HFFc6 (cell line): ENCODE results near the gene SPINK2. TPM values are rescaled to one million over a fixed set of nuclear protein-coding genes. Genes with fewer than 3 reads are reported as not detected.

Experiments used
- DNase-seq: peaks from one replicate; pipeline ENCODE4 v3.0.0-alpha.2; 2018
- H3K27ac Mint-ChIP-seq: 2 replicates; pipeline ENCODE4 v1.8.0; 2020; ENCODE audit warnings: mild to moderate bottlenecking, mixed read lengths
- H3K27me3 Mint-ChIP-seq: 2 replicates; pipeline ENCODE4 v1.8.0; 2021; ENCODE audit warnings: mild to moderate bottlenecking, moderate library complexity, mixed read lengths; ENCODE audit not compliant: insufficient read depth
- H3K36me3 Mint-ChIP-seq: 2 replicates; pipeline ENCODE4 v1.8.0; 2021; ENCODE audit warnings: low read depth, mixed read lengths
- H3K4me1 Mint-ChIP-seq: 2 replicates; pipeline ENCODE4 v1.8.0; 2020; ENCODE audit warnings: low read depth, mixed read lengths
- H3K4me3 Mint-ChIP-seq: 2 replicates; pipeline ENCODE4 v1.8.0; 2020; ENCODE audit warnings: mild to moderate bottlenecking, moderate library complexity, mixed read lengths
- H3K9me3 Mint-ChIP-seq: 2 replicates; pipeline ENCODE4 v1.8.0; 2020; ENCODE audit warnings: mild to moderate bottlenecking, mixed read lengths
- total RNA-seq, 6 experiments: library from RNA; stranded (reverse); fragmentation: NEBNext Ultra II Directional; extraction: Animal tissue kit (Norgen Biotek cat#: 25700); gene quantifications; 2 replicates in 1 of 6; 3 replicates in 5 of 6; pipeline ENCODE4 v1.2.3, GENCODE V29; 2021
- TF ChIP-seq, protein P1 (sequence below): fragments of 200-600 bp; sonication (generic); IDR thresholded peaks from 2 replicates; pipeline ENCODE4 v1.5.0; 2021; ENCODE audit warnings: antibody characterized with exemption, mild to moderate bottlenecking

Gene SPINK2
- total RNA-seq, 6 experiments from 2014 or later = not detected

DNA sequence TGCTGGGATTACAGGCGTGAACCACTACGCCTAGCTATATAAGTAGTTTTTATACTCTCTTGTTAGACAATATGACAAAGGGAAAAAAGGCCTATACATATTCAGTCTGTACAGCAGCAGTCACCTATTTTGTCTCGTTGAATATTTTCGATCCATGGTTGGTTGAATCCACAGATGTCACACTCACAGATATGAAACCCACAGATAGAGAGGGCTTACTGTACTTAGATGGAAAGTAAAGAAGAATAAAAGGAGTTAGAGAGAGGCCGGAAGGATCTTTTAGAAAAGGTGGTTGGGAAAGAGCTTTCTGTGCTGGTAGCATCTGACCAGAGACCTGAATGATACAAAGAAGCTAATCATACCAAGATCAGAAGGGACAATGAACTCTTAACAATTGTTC lies 38.3 kb upstream of the SPINK2 start:
- no peak overlapping the region for H3K27ac Mint-ChIP-seq
- H3K9me3 Mint-ChIP-seq = no peaks in the 10 kb centered on the region
- H3K4me3 Mint-ChIP-seq = no peak overlapping the region
- no peak for DNase-seq
- no peaks in the 10 kb centered on the region for H3K36me3 Mint-ChIP-seq
- TF ChIP-seq, protein P1, sequence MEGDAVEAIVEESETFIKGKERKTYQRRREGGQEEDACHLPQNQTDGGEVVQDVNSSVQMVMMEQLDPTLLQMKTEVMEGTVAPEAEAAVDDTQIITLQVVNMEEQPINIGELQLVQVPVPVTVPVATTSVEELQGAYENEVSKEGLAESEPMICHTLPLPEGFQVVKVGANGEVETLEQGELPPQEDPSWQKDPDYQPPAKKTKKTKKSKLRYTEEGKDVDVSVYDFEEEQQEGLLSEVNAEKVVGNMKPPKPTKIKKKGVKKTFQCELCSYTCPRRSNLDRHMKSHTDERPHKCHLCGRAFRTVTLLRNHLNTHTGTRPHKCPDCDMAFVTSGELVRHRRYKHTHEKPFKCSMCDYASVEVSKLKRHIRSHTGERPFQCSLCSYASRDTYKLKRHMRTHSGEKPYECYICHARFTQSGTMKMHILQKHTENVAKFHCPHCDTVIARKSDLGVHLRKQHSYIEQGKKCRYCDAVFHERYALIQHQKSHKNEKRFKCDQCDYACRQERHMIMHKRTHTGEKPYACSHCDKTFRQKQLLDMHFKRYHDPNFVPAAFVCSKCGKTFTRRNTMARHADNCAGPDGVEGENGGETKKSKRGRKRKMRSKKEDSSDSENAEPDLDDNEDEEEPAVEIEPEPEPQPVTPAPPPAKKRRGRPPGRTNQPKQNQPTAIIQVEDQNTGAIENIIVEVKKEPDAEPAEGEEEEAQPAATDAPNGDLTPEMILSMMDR = no peak
- peaks cover 13% of the 10 kb centered on the region for H3K27me3 Mint-ChIP-seq
- H3K4me1 Mint-ChIP-seq = no peaks in the 10 kb centered on the region

DNA sequence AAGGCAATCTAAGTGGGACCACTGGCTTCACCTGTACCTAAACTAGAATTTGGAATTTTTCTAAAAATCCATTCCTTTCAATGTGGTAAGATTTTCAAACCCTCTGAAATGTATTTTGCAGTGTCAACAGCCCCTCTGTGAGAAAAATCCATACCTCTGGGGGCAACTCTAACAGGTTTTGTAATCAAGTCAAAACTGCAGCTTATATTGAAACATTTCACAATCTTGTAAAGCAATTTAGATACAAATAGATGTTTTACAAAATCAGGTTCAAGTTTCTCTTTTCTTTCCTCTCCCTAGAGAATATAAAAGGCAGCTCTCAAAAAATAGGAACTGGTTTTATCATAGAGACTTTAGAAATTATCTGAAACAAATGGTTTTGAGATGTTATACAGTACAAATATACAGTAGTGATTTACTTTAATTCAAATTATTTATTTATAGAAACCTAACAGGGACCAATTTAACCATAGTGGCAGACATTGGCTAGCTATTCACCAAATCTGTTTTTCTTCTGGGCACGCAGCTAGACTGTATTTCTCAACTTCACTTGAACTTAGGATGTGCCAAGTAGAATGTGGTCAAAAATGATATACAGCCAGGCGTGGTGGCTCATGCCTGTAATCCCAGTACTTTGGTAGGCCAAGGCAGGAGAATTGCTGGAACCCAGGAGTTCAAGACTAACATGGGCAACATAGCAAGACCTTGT lies 36.3 kb upstream of the SPINK2 start:
- Mint-ChIP-seq H3K27me3 (peaks cover 13% of the 10 kb centered on the region), H3K27ac (no peak overlapping the region), H3K9me3 (no peaks in the 10 kb centered on the region), H3K36me3 (no peaks in the 10 kb centered on the region), H3K4me1 (no peaks in the 10 kb centered on the region), H3K4me3 (no peak overlapping the region)
- TF ChIP-seq, protein P1 = no peak
- DNase-seq = no peak

DNA sequence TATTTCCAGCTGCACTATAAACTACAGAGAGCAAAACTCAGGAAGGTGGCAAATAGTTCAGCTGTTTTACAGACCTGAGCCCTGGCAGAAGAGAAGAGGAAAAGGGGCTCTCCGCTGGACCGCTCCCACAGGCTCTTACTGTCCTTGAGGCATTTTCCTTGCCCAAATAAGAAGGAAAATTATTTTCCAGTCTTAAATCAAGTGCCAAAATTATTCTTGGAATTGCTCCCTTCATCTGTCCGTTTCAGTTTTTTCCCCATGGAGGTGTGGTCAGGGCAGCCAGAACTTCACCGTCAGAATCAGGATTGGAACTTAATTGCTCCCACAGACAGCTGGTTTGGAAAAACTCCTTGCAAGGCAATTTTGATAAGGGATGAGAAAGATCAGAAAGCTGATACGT lies 35.2 kb upstream of the SPINK2 start:
- Mint-ChIP-seq H3K9me3 (no peaks in the 10 kb centered on the region), H3K27me3 (peaks cover 13% of the 10 kb centered on the region), H3K4me3 (no peak overlapping the region), H3K27ac (no peak overlapping the region), H3K36me3 (no peaks in the 10 kb centered on the region), H3K4me1 (no peaks in the 10 kb centered on the region)
- DNase-seq = no peak
- TF ChIP-seq, protein P1 = no peak

DNA sequence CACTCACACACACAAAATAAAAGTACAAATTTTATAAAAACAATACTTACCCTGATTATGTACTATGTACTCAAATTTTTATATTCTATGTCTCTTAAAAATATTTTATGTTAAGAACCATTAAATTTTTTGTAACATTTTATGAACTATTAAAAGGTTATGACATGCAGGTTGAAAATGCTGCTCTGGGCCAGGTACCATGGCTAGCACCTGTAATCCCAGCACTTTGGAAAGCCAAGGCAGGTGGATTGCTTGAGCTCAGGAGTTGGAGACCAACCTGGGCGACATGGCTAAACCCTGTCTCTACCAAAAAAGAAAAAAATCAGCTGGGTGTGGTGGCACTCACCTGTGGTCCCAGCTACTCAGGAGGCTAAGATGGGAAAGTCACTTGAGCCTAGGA lies 29.4 kb upstream of the SPINK2 start:
- Mint-ChIP-seq H3K4me1 (no peaks in the 10 kb centered on the region), H3K36me3 (no peaks in the 10 kb centered on the region), H3K27ac (no peak overlapping the region), H3K4me3 (no peak overlapping the region), H3K27me3 (peaks cover 13% of the 10 kb centered on the region), H3K9me3 (no peaks in the 10 kb centered on the region)
- TF ChIP-seq, protein P1 = no peak
- DNase-seq = no peak

DNA sequence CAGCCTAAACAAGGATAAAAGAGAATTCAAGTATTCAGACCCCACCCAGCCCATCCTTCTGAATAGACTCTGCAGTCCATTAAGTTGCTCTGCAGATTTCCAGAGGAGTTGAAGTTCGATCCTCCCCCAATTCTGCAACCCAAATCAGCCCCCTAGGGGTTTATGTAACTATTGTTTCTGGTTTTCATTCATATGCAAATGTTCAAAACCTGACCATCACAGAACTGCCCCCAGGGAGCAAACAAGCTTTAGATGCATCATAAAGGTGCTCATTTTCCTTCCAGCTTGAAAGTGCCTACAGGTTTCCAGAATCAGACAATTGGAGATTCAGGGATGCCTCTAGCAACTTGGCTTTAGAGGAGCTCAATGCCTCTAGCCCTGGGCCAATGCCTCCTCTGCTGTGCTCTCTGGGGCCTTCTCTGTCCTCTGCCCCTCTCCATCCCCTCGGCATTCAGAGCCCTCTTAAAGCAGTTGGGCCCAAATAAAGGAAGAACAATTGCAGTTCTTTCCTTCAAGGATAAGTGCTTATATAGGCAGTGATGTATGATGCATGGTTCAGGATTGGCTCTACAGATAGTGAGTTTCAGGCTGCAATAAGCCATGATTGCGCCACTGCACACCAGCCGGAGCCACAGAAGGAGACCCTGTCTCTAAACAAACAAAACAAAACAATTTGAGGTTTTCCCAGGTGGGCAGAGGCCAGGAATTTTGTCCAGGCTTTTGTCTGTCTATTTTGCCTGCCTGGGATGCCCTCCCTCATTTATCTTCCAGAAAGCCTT lies 23.5 kb upstream of the SPINK2 start:
- no peak for DNase-seq
- Mint-ChIP-seq H3K27ac (no peak overlapping the region), H3K36me3 (no peaks in the 10 kb centered on the region), H3K4me3 (no peak overlapping the region), H3K27me3 (peaks cover 18% of the 10 kb centered on the region), H3K9me3 (no peaks in the 10 kb centered on the region), H3K4me1 (no peaks in the 10 kb centered on the region)
- TF ChIP-seq, protein P1 = no peak
